Tibial nerve (tissue), 4 donors: ENCODE measurements around the gene TBCD. TPM values are rescaled to one million over a fixed set of nuclear protein-coding genes. Genes with fewer than 3 reads are reported as not detected.

Source experiments
- DNase-seq, 2 donors: peaks; one replicate each; pipeline ENCODE4 v3.0.0-alpha.2; 2019; ENCODE audit warnings: low spot score in 2 of 2
- H3K27ac ChIP-seq, 4 donors: fragments of 200-600 bp; sonication (generic) in 3 of 4; one replicate each; pipeline ENCODE4 v1.5.1; 2017 to 2019; ENCODE audit warnings: mild to moderate bottlenecking in 1 of 4
- H3K27me3 ChIP-seq, 2 donors: fragments of 200-600 bp; sonication (generic) in 1 of 2; one replicate each; pipeline versions ENCODE4 v1.5.1 to v1.6.0; 2017 to 2019
- H3K36me3 ChIP-seq, 3 donors: fragments of 200-600 bp; sonication (generic); one replicate each; pipeline ENCODE4 v1.5.1; 2018 to 2019
- H3K4me1 ChIP-seq, 4 donors: fragments of 200-600 bp; sonication (generic) in 3 of 4; one replicate each; pipeline ENCODE4 v1.5.1; 2017 to 2019
- H3K4me3 ChIP-seq, 4 donors: fragments of 200-600 bp; sonication (generic) in 3 of 4; one replicate each; pipeline ENCODE4 v1.5.1; 2017 to 2019; ENCODE audit warnings: mild to moderate bottlenecking in 1 of 4, moderate library complexity in 1 of 4
- H3K9me3 ChIP-seq, 4 donors: fragments of 200-600 bp; sonication (generic) in 3 of 4; one replicate each; pipeline ENCODE4 v1.5.1; 2017 to 2019
- CTCF ChIP-seq, 5 experiments: fragments of 200-600 bp in 3 of 5; fragments of 450-650 bp in 2 of 5; sonication (generic) in 3 of 5; IDR thresholded peaks; one replicate each; pipeline ENCODE4 v1.5.1; 2016 to 2019; ENCODE audit warnings: antibody characterized with exemption in 5 of 5, mild to moderate bottlenecking in 3 of 5, moderate library complexity in 2 of 5
- EP300 ChIP-seq, 2 donors: sonication (generic); formaldehyde crosslinking; IDR thresholded peaks; one replicate each; pipeline ENCODE4 v1.6.1; 2017; ENCODE audit warnings: antibody characterized with exemption in 2 of 2, mild to moderate bottlenecking in 1 of 2
- POLR2A ChIP-seq, 2 donors: fragments of 450-650 bp; IDR thresholded peaks; one replicate each; pipeline ENCODE4 v1.6.1; 2017; ENCODE audit warnings: antibody characterized with exemption in 2 of 2, mild to moderate bottlenecking in 2 of 2, moderate library complexity in 2 of 2
- WGBS, 2 donors: methylation state at CpG; one replicate each; pipeline ENCODE4 v1.1.5; 2018; 5-methylcytosine and 5-hydroxymethylcytosine counted together
- total RNA-seq, 4 donors: library from RNA; depleted of rRNA; stranded (reverse); fragments of >200 nt; gene quantifications; one replicate each; pipeline ENCODE4 v1.1.0, GENCODE V29; 2016

Gene TBCD
- total RNA-seq, 4 donors from 2014 or later = 42.6 to 115 (median 87.9) TPM

GRCh38 chr17:82710499-82711232 is 41.2 kb upstream of the TBCD start:
- no peak overlapping the region for H3K4me3 ChIP-seq
- H3K36me3 ChIP-seq = no peaks in the 10 kb centered on the region
- no peaks in the 10 kb centered on the region for H3K9me3 ChIP-seq
- no peak for DNase-seq
- no peaks in the 10 kb centered on the region for H3K27me3 ChIP-seq
- TF ChIP-seq POLR2A (IDR thresholded peaks at IDR 0.05) = no peak
- no peak for TF ChIP-seq CTCF (IDR thresholded peaks at IDR 0.05)
- no peak for TF ChIP-seq EP300 (IDR thresholded peaks at IDR 0.05)
- peaks cover 0 to 6% (median under 1%) of the 10 kb centered on the region in 4 donors for H3K4me1 ChIP-seq
- H3K27ac ChIP-seq = no peak overlapping the region
- WGBS, 2 donors = 73 to 82% methylated on average over 27 to 28 of the region's 29 CpGs

DNA sequence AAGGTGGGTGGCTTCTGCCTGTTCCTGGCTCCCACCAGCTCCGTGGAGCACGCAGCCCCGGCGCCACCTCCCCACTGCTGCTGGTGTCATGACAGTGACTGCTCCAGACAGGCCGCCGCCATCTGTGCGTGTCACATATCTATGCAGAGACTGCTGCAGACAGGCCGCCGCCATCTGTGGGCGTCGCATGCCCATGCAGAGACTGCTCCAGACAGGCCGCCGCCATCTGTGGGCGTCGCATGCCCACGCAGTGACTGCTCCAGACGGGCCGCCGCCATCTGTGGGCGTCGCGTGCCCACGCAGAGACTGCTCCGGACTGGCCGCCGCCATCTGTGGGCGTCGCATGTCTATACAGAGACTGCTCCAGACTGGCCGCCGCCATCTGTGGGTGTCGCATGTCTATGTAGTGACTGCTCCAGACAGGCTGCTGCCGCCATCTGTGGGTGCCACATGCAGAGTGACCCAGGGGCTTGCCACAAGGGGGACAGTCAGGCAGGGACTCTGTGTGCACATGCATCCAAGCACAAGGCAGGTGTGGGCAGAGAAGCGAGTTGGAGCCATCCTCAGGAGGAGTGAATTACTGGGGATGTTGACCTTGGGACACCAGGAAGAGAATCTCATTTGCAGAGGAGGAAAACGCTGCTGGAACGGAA is 38.7 kb upstream of the TBCD start:
- WGBS, 2 donors = 77 to 83% methylated on average over 30 to 35 of the region's 35 CpGs
- peak in 1 of 2 donors; percentile 18 for TF ChIP-seq EP300 (IDR thresholded peaks at IDR 0.05)
- TF ChIP-seq CTCF (IDR thresholded peaks at IDR 0.05) = no peak
- no peak for TF ChIP-seq POLR2A (IDR thresholded peaks at IDR 0.05)
- Histone ChIP-seq H3K4me3 (no peak overlapping the region), H3K27me3 (no peaks in the 10 kb centered on the region), H3K36me3 (no peaks in the 10 kb centered on the region), H3K9me3 (no peaks in the 10 kb centered on the region), H3K4me1 (peaks cover 0 to 20% (median 16%) of the 10 kb centered on the region in 4 donors), H3K27ac (peak overlapping the region in 3 of 4 donors; percentile 5 to 46 (median 43))
- DNase-seq = no peak

GRCh38 chr17:82716203-82717010 is 35.5 kb upstream of the TBCD start, which contains the start of gene FN3KRP:
Gene FN3KRP, plus strand, starts transcription at chr17:82716706. Its CDS starts 50 bp downstream, at chr17:82716756.
- Histone ChIP-seq H3K4me3 (peak within 1 kb of the TSS; percentile 70 to 87 (median 78)), H3K4me1 (peaks cover 0 to 25% (median 16%) of the 10 kb centered on the region in 4 donors), H3K27ac (peak within 1 kb of the TSS; percentile 52 to 88 (median 82)), H3K36me3 (peaks cover 0 to 30% (median 2%) of the 10 kb centered on the region in 3 donors), H3K9me3 (no peaks in the 10 kb centered on the region), H3K27me3 (no peaks in the 10 kb centered on the region)
- TF ChIP-seq CTCF (IDR thresholded peaks at IDR 0.05) = no peak
- TF ChIP-seq EP300 (IDR thresholded peaks at IDR 0.05) = peak in 1 of 2 donors; percentile 88
- peak in 1 of 2 donors; percentile 53 for TF ChIP-seq POLR2A (IDR thresholded peaks at IDR 0.05)
- WGBS, 2 donors = 1% methylated on average over 28 to 69 of the region's 75 CpGs
- DNase-seq = peak; percentile 90

GRCh38 chr17:82718986-82719685 is 32.7 kb upstream of the TBCD start:
- no peak overlapping the region for H3K4me3 ChIP-seq
- peaks cover 0 to 57% (median 2%) of the 10 kb centered on the region in 3 donors for H3K36me3 ChIP-seq
- no peak for DNase-seq
- H3K27ac ChIP-seq = no peak overlapping the region
- H3K9me3 ChIP-seq = no peaks in the 10 kb centered on the region
- H3K4me1 ChIP-seq = peaks cover 0 to 25% (median 16%) of the 10 kb centered on the region in 4 donors
- H3K27me3 ChIP-seq = no peaks in the 10 kb centered on the region
- 93 to 95% methylated on average over 18 of the region's 18 CpGs for WGBS, 2 donors
- TF ChIP-seq CTCF (IDR thresholded peaks at IDR 0.05) (no peak), EP300 (IDR thresholded peaks at IDR 0.05) (no peak), POLR2A (IDR thresholded peaks at IDR 0.05) (no peak)
